Body of pancreas (tissue), 4 donors: ENCODE data around the gene FLOT2.

Source experiments
- POLR2A ChIP-seq, 3 donors: fragments of 450-650 bp; IDR thresholded peaks; one replicate each; pipeline ENCODE4 v1.6.1; 2016; ENCODE audit warnings: antibody characterized with exemption in 3 of 3, mild to moderate bottlenecking in 2 of 3
- TF ChIP-seq, protein P1 (sequence below), 7 experiments: fragments of 450-650 bp in 4 of 7; fragments of 200-600 bp in 3 of 7; sonication (generic) in 3 of 7; IDR thresholded peaks; one replicate each; pipeline ENCODE4 v1.5.1; 2016 to 2019; ENCODE audit warnings: antibody characterized with exemption in 7 of 7

DNA sequence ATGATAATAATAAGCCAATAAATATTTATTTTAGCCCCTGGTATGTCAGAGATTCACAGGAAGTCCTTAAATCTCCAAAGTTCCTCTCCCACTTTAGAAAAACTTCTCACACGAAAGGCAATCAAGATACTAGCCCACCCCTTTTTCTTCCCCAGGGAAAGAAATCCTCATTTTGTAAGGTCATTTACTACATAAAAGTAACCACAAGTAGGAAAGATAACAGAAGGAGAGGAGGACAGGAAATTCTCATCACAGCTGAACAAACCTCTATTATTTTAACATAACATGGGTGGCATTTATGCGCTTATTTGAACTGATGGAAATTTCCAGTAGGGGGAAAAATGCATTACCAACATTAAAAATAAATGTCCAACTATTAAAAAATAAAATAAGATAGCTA lies 58.3 kb downstream of the FLOT2 start:
- TF ChIP-seq, protein P1, sequence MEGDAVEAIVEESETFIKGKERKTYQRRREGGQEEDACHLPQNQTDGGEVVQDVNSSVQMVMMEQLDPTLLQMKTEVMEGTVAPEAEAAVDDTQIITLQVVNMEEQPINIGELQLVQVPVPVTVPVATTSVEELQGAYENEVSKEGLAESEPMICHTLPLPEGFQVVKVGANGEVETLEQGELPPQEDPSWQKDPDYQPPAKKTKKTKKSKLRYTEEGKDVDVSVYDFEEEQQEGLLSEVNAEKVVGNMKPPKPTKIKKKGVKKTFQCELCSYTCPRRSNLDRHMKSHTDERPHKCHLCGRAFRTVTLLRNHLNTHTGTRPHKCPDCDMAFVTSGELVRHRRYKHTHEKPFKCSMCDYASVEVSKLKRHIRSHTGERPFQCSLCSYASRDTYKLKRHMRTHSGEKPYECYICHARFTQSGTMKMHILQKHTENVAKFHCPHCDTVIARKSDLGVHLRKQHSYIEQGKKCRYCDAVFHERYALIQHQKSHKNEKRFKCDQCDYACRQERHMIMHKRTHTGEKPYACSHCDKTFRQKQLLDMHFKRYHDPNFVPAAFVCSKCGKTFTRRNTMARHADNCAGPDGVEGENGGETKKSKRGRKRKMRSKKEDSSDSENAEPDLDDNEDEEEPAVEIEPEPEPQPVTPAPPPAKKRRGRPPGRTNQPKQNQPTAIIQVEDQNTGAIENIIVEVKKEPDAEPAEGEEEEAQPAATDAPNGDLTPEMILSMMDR (IDR thresholded peaks at IDR 0.05), result no peak
- TF ChIP-seq POLR2A (IDR thresholded peaks at IDR 0.05), result no peak
